ENCODE measurements around the gene ARMH3. TPM values are rescaled to one million over a fixed set of nuclear protein-coding genes. Genes with fewer than 3 reads are reported as not detected.

The ARMH3 gene
- total RNA-seq, 1 experiment from 2014 or later, result 30.6 TPM

DNA sequence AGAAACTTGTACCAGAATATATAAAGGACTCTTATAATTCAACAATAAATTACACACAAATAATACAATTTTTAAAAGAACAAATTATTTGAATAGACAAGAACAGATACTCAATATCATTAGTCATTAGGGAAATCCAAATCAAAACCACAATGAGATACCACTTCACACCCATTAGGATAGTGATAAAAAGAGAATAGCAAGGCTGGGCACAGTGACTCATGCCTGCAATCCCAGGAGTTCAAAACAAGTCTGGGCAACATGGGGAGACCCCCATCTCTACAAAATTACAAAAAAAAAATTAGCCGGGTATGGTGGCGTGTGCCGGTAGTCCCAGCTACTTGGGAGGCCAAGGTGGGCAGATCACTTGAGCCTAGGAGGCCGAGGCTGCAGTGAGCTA lies 160.2 kb downstream of the ARMH3 start:
- BruUV-seq (replicated peaks), result no TSS peak
- Histone ChIP-seq H3K4me3 (ENCODE audit: low read depth in 2 of 2, low read length in 2 of 2) (no peak overlapping the region), H3K36me3 (ENCODE audit: control insufficient read depth, insufficient read depth, low read length) (no peaks in the 10 kb centered on the region), H3K9me3 (ENCODE audit: control insufficient read depth, insufficient read depth, low read depth, low read length) (no peaks in the 10 kb centered on the region), H3K27ac (ENCODE audit: low read length) (no peak overlapping the region), H3K27me3 (ENCODE audit: control insufficient read depth, insufficient read depth, low read length) (no peaks in the 10 kb centered on the region), H3K4me1 (ENCODE audit: control insufficient read depth, insufficient read depth, low read length) (peaks cover 5% of the 10 kb centered on the region; the same call in 1 of the 2 replicates)
- TF ChIP-seq, protein P1, sequence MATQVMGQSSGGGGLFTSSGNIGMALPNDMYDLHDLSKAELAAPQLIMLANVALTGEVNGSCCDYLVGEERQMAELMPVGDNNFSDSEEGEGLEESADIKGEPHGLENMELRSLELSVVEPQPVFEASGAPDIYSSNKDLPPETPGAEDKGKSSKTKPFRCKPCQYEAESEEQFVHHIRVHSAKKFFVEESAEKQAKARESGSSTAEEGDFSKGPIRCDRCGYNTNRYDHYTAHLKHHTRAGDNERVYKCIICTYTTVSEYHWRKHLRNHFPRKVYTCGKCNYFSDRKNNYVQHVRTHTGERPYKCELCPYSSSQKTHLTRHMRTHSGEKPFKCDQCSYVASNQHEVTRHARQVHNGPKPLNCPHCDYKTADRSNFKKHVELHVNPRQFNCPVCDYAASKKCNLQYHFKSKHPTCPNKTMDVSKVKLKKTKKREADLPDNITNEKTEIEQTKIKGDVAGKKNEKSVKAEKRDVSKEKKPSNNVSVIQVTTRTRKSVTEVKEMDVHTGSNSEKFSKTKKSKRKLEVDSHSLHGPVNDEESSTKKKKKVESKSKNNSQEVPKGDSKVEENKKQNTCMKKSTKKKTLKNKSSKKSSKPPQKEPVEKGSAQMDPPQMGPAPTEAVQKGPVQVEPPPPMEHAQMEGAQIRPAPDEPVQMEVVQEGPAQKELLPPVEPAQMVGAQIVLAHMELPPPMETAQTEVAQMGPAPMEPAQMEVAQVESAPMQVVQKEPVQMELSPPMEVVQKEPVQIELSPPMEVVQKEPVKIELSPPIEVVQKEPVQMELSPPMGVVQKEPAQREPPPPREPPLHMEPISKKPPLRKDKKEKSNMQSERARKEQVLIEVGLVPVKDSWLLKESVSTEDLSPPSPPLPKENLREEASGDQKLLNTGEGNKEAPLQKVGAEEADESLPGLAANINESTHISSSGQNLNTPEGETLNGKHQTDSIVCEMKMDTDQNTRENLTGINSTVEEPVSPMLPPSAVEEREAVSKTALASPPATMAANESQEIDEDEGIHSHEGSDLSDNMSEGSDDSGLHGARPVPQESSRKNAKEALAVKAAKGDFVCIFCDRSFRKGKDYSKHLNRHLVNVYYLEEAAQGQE (IDR thresholded peaks at IDR 0.05; ENCODE audit: insufficient read depth in 1 of 2, low read depth in 2 of 2, low read length in 1 of 2), result no peak
- TF ChIP-seq TCF7L2 (IDR thresholded peaks at IDR 0.05; ENCODE audit: low read depth, low read length) (no peak), SIN3A (IDR thresholded peaks at IDR 0.05; ENCODE audit: borderline replicate concordance, insufficient read depth, low read depth, low read length) (no peak), POLR2AphosphoS5 (IDR thresholded peaks at IDR 0.05; ENCODE audit: low read depth, low read length) (no peak)
- TF ChIP-seq, protein P2, sequence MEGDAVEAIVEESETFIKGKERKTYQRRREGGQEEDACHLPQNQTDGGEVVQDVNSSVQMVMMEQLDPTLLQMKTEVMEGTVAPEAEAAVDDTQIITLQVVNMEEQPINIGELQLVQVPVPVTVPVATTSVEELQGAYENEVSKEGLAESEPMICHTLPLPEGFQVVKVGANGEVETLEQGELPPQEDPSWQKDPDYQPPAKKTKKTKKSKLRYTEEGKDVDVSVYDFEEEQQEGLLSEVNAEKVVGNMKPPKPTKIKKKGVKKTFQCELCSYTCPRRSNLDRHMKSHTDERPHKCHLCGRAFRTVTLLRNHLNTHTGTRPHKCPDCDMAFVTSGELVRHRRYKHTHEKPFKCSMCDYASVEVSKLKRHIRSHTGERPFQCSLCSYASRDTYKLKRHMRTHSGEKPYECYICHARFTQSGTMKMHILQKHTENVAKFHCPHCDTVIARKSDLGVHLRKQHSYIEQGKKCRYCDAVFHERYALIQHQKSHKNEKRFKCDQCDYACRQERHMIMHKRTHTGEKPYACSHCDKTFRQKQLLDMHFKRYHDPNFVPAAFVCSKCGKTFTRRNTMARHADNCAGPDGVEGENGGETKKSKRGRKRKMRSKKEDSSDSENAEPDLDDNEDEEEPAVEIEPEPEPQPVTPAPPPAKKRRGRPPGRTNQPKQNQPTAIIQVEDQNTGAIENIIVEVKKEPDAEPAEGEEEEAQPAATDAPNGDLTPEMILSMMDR (IDR thresholded peaks at IDR 0.05), result no peak
- ATAC-seq (no peak), DNase-seq (ENCODE audit: low read depth, low spot score) (no peak)
- POLR2A ChIA-PET, result no interaction called here
- in situ Hi-C loops (cut with HindIII; ENCODE audit: low pct_unique_long_range_greater_than_20kb, low sequenced_read_pairs), result no loop called here
- intact Hi-C loops (cut with micrococcal nuclease; ENCODE audit: unreplicated experiment), result no loop called here
- CTCF ChIA-PET, result interaction anchor here (0.6 kb wide), 1 partner anchor 59 kb away, joined by 6 read pairs; no protein-coding TSS in a partner anchor

DNA sequence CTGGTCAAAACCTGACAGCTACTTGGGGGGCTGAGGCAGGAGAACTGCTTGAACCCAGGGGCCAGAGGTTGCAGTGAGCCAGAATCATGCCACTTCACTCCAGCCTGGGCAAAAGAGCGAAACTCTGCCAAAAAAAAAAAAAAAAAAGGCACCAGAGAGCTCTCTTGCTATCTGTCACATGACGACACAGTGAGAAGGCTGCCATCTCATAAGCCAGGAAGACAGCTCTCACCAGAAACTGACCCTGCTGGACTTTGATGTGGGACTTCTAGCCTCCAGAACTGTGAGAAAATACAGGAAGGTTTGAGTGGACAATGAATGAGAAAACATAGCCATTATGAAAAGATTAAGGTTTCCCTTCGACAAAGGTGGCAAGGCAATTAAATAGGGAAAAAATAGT lies 161.2 kb downstream of the ARMH3 start:
- DNase-seq (ENCODE audit: low read depth, low spot score), result no peak
- intact Hi-C loops (cut with micrococcal nuclease; ENCODE audit: unreplicated experiment), result loop anchor here (5.0 kb wide), 1 partner anchor 108 kb away; no protein-coding TSS in a partner anchor
- ChIA-PET POLR2A (no interaction called here), CTCF (interaction anchor here (0.6 kb wide), 1 partner anchor 642 kb away, joined by 4 read pairs; no protein-coding TSS in a partner anchor)
- no TSS peak for BruUV-seq (replicated peaks)
- Histone ChIP-seq H3K27ac (ENCODE audit: low read length) (no peak overlapping the region), H3K27me3 (ENCODE audit: control insufficient read depth, insufficient read depth, low read length) (no peaks in the 10 kb centered on the region), H3K4me1 (ENCODE audit: control insufficient read depth, insufficient read depth, low read length) (peaks cover 5% of the 10 kb centered on the region; the same call in 1 of the 2 replicates), H3K9me3 (ENCODE audit: control insufficient read depth, insufficient read depth, low read depth, low read length) (no peaks in the 10 kb centered on the region), H3K4me3 (ENCODE audit: low read depth in 2 of 2, low read length in 2 of 2) (no peak overlapping the region), H3K36me3 (ENCODE audit: control insufficient read depth, insufficient read depth, low read length) (no peaks in the 10 kb centered on the region)
- in situ Hi-C loops (cut with HindIII; ENCODE audit: low pct_unique_long_range_greater_than_20kb, low sequenced_read_pairs), result no loop called here
- TF ChIP-seq, protein P1 (IDR thresholded peaks at IDR 0.05; ENCODE audit: insufficient read depth in 1 of 2, low read depth in 2 of 2, low read length in 1 of 2), result no peak
- ATAC-seq, result no peak

All from Panc1 (cell line).